Measurements from ENCODE around the gene OR10R2.

Gene OR10R2

DNA sequence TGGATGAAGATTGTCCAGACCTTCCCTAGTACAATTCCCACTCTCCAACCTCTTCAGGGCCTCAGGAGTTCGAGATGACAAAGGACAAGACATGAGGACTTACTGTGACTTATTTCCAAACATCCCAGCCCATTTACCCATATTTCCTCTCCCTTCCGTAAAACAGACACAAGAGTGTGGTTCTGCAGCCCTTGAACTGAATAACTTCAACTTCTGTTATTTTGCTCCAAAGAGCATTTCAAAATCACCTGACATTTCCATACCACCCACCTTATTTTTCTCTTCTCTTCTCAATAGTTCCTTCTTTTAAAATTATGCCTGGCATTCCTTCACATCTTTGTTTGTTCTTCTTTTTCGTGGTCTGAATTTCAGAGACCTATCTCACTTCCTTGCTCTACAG, 37.3 kb upstream of the OR10R2 start:
- no peak overlapping the region for H2AFZ ChIP-seq (ENCODE audit: low read length)
- DNase-seq, result no peak
- H3K9me3 ChIP-seq (replicated peaks; ENCODE audit: insufficient read depth, low read length), result no peaks in the 10 kb centered on the region

DNA sequence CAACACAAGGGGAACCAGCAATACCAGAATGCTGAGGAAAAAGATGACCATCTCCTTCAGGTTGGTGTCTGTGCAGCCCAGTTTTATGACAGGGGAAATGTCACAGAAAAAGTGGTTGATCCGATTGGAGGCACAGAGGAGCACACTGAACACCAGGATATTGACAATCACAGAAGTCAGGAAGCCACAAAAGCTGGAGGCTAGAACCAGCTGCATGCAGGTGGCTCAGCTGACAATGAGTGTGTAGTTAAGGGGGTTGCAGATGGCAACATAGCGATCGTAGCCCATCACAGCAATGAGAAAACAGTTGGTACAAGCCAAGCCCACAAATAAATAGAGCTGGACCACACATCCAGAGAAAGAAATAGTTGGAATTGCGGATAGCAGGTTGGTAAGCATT, 26.6 kb upstream of the OR10R2 start:
- H3K9me2 ChIP-seq (replicated peaks; ENCODE audit: insufficient read depth, low read length), result no peaks in the 10 kb centered on the region
- no peak overlapping the region for H3K4me3 ChIP-seq (ENCODE audit: low read length)
- H2AFZ ChIP-seq (ENCODE audit: low read length), result no peak overlapping the region
- TF ChIP-seq, protein P1, sequence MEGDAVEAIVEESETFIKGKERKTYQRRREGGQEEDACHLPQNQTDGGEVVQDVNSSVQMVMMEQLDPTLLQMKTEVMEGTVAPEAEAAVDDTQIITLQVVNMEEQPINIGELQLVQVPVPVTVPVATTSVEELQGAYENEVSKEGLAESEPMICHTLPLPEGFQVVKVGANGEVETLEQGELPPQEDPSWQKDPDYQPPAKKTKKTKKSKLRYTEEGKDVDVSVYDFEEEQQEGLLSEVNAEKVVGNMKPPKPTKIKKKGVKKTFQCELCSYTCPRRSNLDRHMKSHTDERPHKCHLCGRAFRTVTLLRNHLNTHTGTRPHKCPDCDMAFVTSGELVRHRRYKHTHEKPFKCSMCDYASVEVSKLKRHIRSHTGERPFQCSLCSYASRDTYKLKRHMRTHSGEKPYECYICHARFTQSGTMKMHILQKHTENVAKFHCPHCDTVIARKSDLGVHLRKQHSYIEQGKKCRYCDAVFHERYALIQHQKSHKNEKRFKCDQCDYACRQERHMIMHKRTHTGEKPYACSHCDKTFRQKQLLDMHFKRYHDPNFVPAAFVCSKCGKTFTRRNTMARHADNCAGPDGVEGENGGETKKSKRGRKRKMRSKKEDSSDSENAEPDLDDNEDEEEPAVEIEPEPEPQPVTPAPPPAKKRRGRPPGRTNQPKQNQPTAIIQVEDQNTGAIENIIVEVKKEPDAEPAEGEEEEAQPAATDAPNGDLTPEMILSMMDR (IDR thresholded peaks at IDR 0.05; ENCODE audit: low read length), result no peak
- TF ChIP-seq EZH2 (optimal IDR thresholded peaks at IDR 0.05; ENCODE audit: low read depth, low read length), result no peak
- TF ChIP-seq EZH2phosphoT487 (IDR thresholded peaks at IDR 0.05; ENCODE audit: low read length), result no peak
- H3K27ac ChIP-seq (ENCODE audit: low read length), result no peak overlapping the region
- H3K9me3 ChIP-seq (replicated peaks; ENCODE audit: insufficient read depth, low read length), result no peaks in the 10 kb centered on the region
- no peaks in the 10 kb centered on the region for H3K4me1 ChIP-seq (ENCODE audit: low read length)
- H3K4me2 ChIP-seq (ENCODE audit: low read depth, low read length), result no peak overlapping the region
- no peaks in the 10 kb centered on the region for H3K36me3 ChIP-seq (replicated peaks; ENCODE audit: insufficient read depth, low read length)
- H3K79me2 ChIP-seq (ENCODE audit: low read length), result no peaks in the 10 kb centered on the region
- H3F3A ChIP-seq (ENCODE audit: insufficient read depth, low read length), result no peaks in the 10 kb centered on the region
- no peaks in the 10 kb centered on the region for H3K27me3 ChIP-seq (replicated peaks; ENCODE audit: insufficient read depth, low read length)
- no peaks in the 10 kb centered on the region for H4K20me1 ChIP-seq (ENCODE audit: insufficient read depth, low read length)
- H3K9ac ChIP-seq (ENCODE audit: low read length), result no peak overlapping the region
- no peak for DNase-seq

More for the DNA sequence above, 37.3 kb upstream of the OR10R2 start:
- Histone ChIP-seq H3F3A (ENCODE audit: insufficient read depth, low read length) (no peaks in the 10 kb centered on the region), H3K79me2 (ENCODE audit: low read length) (no peaks in the 10 kb centered on the region), H3K9me2 (replicated peaks; ENCODE audit: insufficient read depth, low read length) (no peaks in the 10 kb centered on the region), H3K27ac (ENCODE audit: low read length) (no peak overlapping the region), H3K27me3 (replicated peaks; ENCODE audit: insufficient read depth, low read length) (no peaks in the 10 kb centered on the region), H3K36me3 (replicated peaks; ENCODE audit: insufficient read depth, low read length) (no peaks in the 10 kb centered on the region), H3K4me1 (ENCODE audit: low read length) (no peaks in the 10 kb centered on the region), H3K4me3 (ENCODE audit: low read length) (no peak overlapping the region), H4K20me1 (ENCODE audit: insufficient read depth, low read length) (no peaks in the 10 kb centered on the region), H3K4me2 (ENCODE audit: low read depth, low read length) (no peak overlapping the region), H3K9ac (ENCODE audit: low read length) (no peak overlapping the region)
- TF ChIP-seq, protein P1 (IDR thresholded peaks at IDR 0.05; ENCODE audit: low read length), result no peak
- no peak for TF ChIP-seq EZH2phosphoT487 (IDR thresholded peaks at IDR 0.05; ENCODE audit: low read length)
- no peak for TF ChIP-seq EZH2 (optimal IDR thresholded peaks at IDR 0.05; ENCODE audit: low read depth, low read length)

DNA sequence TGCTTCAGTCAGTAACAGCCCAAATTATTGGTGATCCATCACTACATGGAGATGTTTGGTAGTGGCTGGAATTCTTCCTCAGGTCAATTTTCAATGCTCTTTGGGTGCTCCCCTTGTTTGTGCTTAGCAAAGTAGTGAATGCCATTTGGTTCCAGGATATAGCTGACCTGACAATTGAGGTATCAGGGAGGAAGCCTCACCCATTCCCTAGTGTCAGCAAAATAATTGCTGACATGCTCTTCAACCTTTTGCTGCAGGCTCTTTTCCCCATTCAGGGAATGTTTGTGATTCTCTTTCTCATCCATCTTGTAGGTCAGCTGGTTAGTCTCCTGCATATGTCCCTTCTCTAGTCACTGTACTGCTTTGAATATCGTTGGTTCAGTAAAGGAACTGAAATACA, 17.5 kb upstream of the OR10R2 start:
- H3K9me2 ChIP-seq (replicated peaks; ENCODE audit: insufficient read depth, low read length), result no peaks in the 10 kb centered on the region
- H3F3A ChIP-seq (ENCODE audit: insufficient read depth, low read length), result no peaks in the 10 kb centered on the region
- H3K36me3 ChIP-seq (replicated peaks; ENCODE audit: insufficient read depth, low read length), result no peaks in the 10 kb centered on the region
- H3K4me1 ChIP-seq (ENCODE audit: low read length), result no peaks in the 10 kb centered on the region
- H3K4me2 ChIP-seq (ENCODE audit: low read depth, low read length), result no peak overlapping the region
- no peaks in the 10 kb centered on the region for H3K9me3 ChIP-seq (replicated peaks; ENCODE audit: insufficient read depth, low read length)
- H4K20me1 ChIP-seq (ENCODE audit: insufficient read depth, low read length), result no peaks in the 10 kb centered on the region
- H3K9ac ChIP-seq (ENCODE audit: low read length), result no peak overlapping the region
- no peak overlapping the region for H2AFZ ChIP-seq (ENCODE audit: low read length)
- no peak for DNase-seq
- no peak overlapping the region for H3K4me3 ChIP-seq (ENCODE audit: low read length)
- H3K27me3 ChIP-seq (replicated peaks; ENCODE audit: insufficient read depth, low read length), result no peaks in the 10 kb centered on the region
- no peak overlapping the region for H3K27ac ChIP-seq (ENCODE audit: low read length)
- no peaks in the 10 kb centered on the region for H3K79me2 ChIP-seq (ENCODE audit: low read length)
- no peak for TF ChIP-seq EZH2phosphoT487 (IDR thresholded peaks at IDR 0.05; ENCODE audit: low read length)

DNA sequence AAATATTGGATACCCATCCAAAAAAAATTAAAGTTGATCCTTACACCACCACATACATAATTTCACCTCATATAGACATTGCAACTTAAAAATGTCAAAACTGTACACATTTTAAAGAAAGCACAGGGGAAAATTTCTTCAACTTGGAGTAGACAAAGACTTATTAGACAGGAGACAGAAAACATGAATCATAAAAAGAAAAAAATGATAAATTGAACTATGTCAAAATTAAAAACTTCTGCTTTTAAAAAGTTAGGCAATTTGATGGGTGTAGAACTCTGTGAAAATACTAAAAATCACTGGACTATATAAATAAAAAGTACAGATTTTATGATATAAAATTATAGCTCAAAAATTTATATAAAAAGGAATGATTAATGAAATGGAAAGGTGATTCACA, 14.8 kb upstream of the OR10R2 start:
- Histone ChIP-seq H3K36me3 (replicated peaks; ENCODE audit: insufficient read depth, low read length) (no peaks in the 10 kb centered on the region), H2AFZ (ENCODE audit: low read length) (no peak overlapping the region), H3K9ac (ENCODE audit: low read length) (no peak overlapping the region), H3K4me2 (ENCODE audit: low read depth, low read length) (no peak overlapping the region), H3K27me3 (replicated peaks; ENCODE audit: insufficient read depth, low read length) (no peaks in the 10 kb centered on the region), H3K4me1 (ENCODE audit: low read length) (no peaks in the 10 kb centered on the region), H3K27ac (ENCODE audit: low read length) (no peak overlapping the region), H3F3A (ENCODE audit: insufficient read depth, low read length) (no peaks in the 10 kb centered on the region), H3K4me3 (ENCODE audit: low read length) (no peak overlapping the region), H3K9me3 (replicated peaks; ENCODE audit: insufficient read depth, low read length) (no peaks in the 10 kb centered on the region), H3K79me2 (ENCODE audit: low read length) (no peaks in the 10 kb centered on the region), H3K9me2 (replicated peaks; ENCODE audit: insufficient read depth, low read length) (no peaks in the 10 kb centered on the region), H4K20me1 (ENCODE audit: insufficient read depth, low read length) (no peaks in the 10 kb centered on the region)
- DNase-seq, result no peak
- TF ChIP-seq EZH2 (optimal IDR thresholded peaks at IDR 0.05; ENCODE audit: low read depth, low read length) (no peak), EZH2phosphoT487 (IDR thresholded peaks at IDR 0.05; ENCODE audit: low read length) (no peak)
- TF ChIP-seq, protein P1 (IDR thresholded peaks at IDR 0.05; ENCODE audit: low read length), result no peak

Measured in MM.1S (cell line).